Psoas muscle (tissue), 8 donors: ENCODE results near the gene PHKB. TPM values are rescaled to one million over a fixed set of nuclear protein-coding genes. Genes with fewer than 3 reads are reported as not detected.

ENCODE experiments used
- ATAC-seq, 4 donors: fragments of 200-7000 bp; cut with Tn5 transposase; one replicate each; pipeline ENCODE4 v1.9.1; 2020; ENCODE audit warnings: moderate library complexity in 3 of 4, mild to moderate bottlenecking in 2 of 4
- DNase-seq, 2 donors: peaks; one replicate each; pipeline ENCODE4 v3.0.0-alpha.2; 2020
- H3K27ac ChIP-seq: fragments of 200-600 bp; one replicate; pipeline ENCODE4 v1.8.0; 2022
- H3K27me3 ChIP-seq, 3 donors: fragments of 200-600 bp in 1 of 3; one replicate each; pipeline versions ENCODE4 v1.6.1 to v1.8.0; 2013 to 2022; ENCODE audit warnings: low read length in 2 of 3, mild to moderate bottlenecking in 2 of 3, moderate library complexity in 1 of 3; ENCODE audit not compliant: insufficient read depth in 3 of 3
- H3K36me3 ChIP-seq, 2 donors: fragments of 200-600 bp in 1 of 2; one replicate each; pipeline versions ENCODE4 v1.6.1 to v1.8.0; 2013 to 2022; ENCODE audit warnings: low read depth in 1 of 2, mild to moderate bottlenecking in 1 of 2, moderate library complexity in 1 of 2; ENCODE audit not compliant: insufficient read depth in 1 of 2
- H3K4me1 ChIP-seq: fragments of 200-600 bp; one replicate; pipeline ENCODE4 v1.8.0; 2022
- H3K4me3 ChIP-seq: fragments of 200-600 bp; one replicate; pipeline ENCODE4 v1.8.0; 2022; ENCODE audit warnings: mild to moderate bottlenecking
- H3K9me3 ChIP-seq: fragments of 200-600 bp; one replicate; pipeline ENCODE4 v1.8.0; 2022
- CTCF ChIP-seq: fragments of 200-600 bp; IDR thresholded peaks from one replicate; pipeline ENCODE4 v1.8.0; 2022; ENCODE audit warnings: antibody characterized with exemption
- WGBS, 3 donors: extraction: QIAGEN DNeasy Blood & Tissue Kit; methylation state at CpG; one replicate each; pipeline versions ENCODE4 v1.1.6 to v1.1.7; 2013; 5-methylcytosine and 5-hydroxymethylcytosine counted together
- intact Hi-C, 2 donors: fragments of 100-400 bp; cut with DNase I; formaldehyde crosslinking; loops; one replicate each; pipeline versions ENCODE4 v1.11.0 to v1.14.2; 2022
- polyA plus RNA-seq, 3 donors: library from polyadenylated mRNA; stranded (reverse); fragments of 200-250 nt; gene quantifications; one replicate each; pipeline ENCODE4 v1.2.3, GENCODE V29; 2013
- total RNA-seq, 4 donors: library from RNA; stranded (reverse); fragmentation: NEBNext Ultra II Directional in 2 of 4; extraction: Animal tissue kit (Norgen Biotek cat#: 25700) in 2 of 4; gene quantifications; one replicate each; pipeline versions ENCODE4 v1.2.1 to v1.2.4, GENCODE V29; 2021 to 2023
- donor health status: healthy with polysubstance abuse.
- donor health status: DM: no; HTN: no; CAD: no; lungs with moderate emphysema.
- donor health status: Bipolar disorder and iron deficiency.
- donor health status: healthy.
- donor health status: DM: yes; HTN: yes; CAD: no.
- donor health status: DM: no; HTN: no; CAD: no.
- donor health status: DM: no; HTN: no; CAD: no.
- donor health status: DM: yes; HTN: yes; CAD: no.

The PHKB gene
- total and polyA plus RNA-seq, 7 donors: 18.8 to 87.7 (median 71.0) TPM

GRCh38 chr16:47725188-47725695, 264.1 kb downstream of the PHKB start:
- intact Hi-C loops: no loop called here
- 83 to 88% (median 84%) methylated on average over 9 of the region's 9 CpGs for WGBS, 3 donors
- no peak overlapping the region for H3K4me3 ChIP-seq
- H3K9me3 ChIP-seq: no peaks in the 10 kb centered on the region
- no peaks in the 10 kb centered on the region for H3K27me3 ChIP-seq
- DNase-seq (no peak), ATAC-seq (no peak)
- H3K4me1 ChIP-seq: no peaks in the 10 kb centered on the region
- no peak for TF ChIP-seq CTCF
- H3K36me3 ChIP-seq: no peaks in the 10 kb centered on the region
- H3K27ac ChIP-seq: no peak overlapping the region

DNA sequence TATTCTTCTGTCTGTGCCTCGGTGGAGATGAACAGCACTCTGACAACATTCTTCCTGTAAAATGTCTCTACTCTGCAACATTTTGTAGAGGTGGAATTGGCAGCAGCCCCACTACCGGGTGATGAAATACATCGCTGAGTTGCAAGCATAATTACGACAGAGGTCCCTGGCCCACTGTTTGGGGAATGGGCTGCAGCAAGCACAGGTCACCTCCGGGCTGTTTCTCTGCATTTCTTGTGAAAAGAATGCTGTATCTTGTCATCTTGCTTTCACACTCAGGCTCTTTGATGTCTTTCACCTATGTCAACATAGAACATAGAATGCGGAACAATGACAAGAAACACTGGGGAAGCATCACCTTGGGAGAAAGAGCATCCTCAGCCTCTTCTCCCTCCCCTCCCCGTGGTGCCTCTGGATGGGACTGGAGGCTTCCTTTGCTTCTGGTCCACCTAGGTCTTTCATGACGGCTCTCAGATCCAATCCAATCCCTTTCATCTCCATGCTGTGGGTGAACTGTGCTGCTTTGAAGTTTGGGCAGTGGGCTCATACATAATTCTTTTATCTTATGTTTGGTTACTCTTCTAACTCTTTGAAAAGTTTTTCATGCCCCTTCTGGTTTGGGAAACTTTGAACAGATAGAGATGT, 265.0 kb downstream of the PHKB start:
- DNase-seq (no peak), ATAC-seq (no peak)
- Histone ChIP-seq H3K27me3 (no peaks in the 10 kb centered on the region), H3K27ac (no peak overlapping the region), H3K4me3 (no peak overlapping the region), H3K4me1 (no peaks in the 10 kb centered on the region), H3K36me3 (no peaks in the 10 kb centered on the region), H3K9me3 (no peaks in the 10 kb centered on the region)
- TF ChIP-seq CTCF: no peak
- intact Hi-C loops: no loop called here
- 79 to 85% (median 83%) methylated on average over 8 of the region's 8 CpGs for WGBS, 3 donors

DNA sequence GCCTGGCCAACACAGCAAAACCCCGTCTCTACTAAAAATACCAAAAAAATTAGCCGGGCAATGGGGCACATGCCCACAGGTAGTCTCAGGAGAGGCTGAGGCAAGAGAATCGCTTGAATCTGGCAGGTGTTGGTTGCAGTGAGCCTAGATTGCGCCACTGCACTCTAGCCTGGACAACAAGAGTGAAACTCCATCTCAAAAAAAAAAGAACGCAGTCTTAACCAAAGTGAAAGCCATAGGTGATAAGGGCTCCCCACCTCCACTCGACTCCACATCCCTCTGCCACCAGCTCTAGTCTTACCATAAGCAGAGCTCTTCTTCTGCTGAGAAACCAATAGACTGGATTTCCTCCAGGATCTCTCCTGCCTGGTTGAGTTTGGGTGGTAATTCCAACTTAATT, 266.0 kb downstream of the PHKB start:
- TF ChIP-seq CTCF: no peak
- DNase-seq: no peak

GRCh38 chr16:47728205-47728604, 267.1 kb downstream of the PHKB start:
- Histone ChIP-seq H3K9me3 (no peaks in the 10 kb centered on the region), H3K4me3 (no peak overlapping the region), H3K27ac (no peak overlapping the region), H3K36me3 (no peaks in the 10 kb centered on the region), H3K27me3 (no peaks in the 10 kb centered on the region), H3K4me1 (no peaks in the 10 kb centered on the region)
- DNase-seq (no peak), ATAC-seq (no peak)
- WGBS, 3 donors: 52 to 61% (median 55%) methylated on average over 3 of the region's 3 CpGs
- TF ChIP-seq CTCF: no peak
- intact Hi-C loops: no loop called here

More for the DNA sequence above, 266.0 kb downstream of the PHKB start:
- no peaks in the 10 kb centered on the region for H3K9me3 ChIP-seq
- H3K27me3 ChIP-seq: no peaks in the 10 kb centered on the region
- H3K36me3 ChIP-seq: no peaks in the 10 kb centered on the region
- intact Hi-C loops: no loop called here
- WGBS, 3 donors: 85 to 88% (median 85%) methylated on average over 6 of the region's 6 CpGs
- H3K27ac ChIP-seq: no peak overlapping the region
- H3K4me1 ChIP-seq: no peaks in the 10 kb centered on the region
- no peak overlapping the region for H3K4me3 ChIP-seq
- ATAC-seq: no peak

GRCh38 chr16:47729701-47730100, 268.6 kb downstream of the PHKB start:
- no peaks in the 10 kb centered on the region for H3K27me3 ChIP-seq
- H3K27ac ChIP-seq: no peak overlapping the region
- 90 to 97% (median 92%) methylated on average over 12 of the region's 12 CpGs for WGBS, 3 donors
- no peaks in the 10 kb centered on the region for H3K36me3 ChIP-seq
- intact Hi-C loops: no loop called here
- H3K4me3 ChIP-seq: no peak overlapping the region
- no peaks in the 10 kb centered on the region for H3K4me1 ChIP-seq
- ATAC-seq (no peak), DNase-seq (no peak)
- H3K9me3 ChIP-seq: no peaks in the 10 kb centered on the region
- TF ChIP-seq CTCF: no peak
